ENCODE data around the gene SMYD3. TPM values are rescaled to one million over a fixed set of nuclear protein-coding genes. Genes with fewer than 3 reads are reported as not detected.

Gene SMYD3
- total RNA-seq, 1 donor from 2014 or later: 24.2 TPM

DNA sequence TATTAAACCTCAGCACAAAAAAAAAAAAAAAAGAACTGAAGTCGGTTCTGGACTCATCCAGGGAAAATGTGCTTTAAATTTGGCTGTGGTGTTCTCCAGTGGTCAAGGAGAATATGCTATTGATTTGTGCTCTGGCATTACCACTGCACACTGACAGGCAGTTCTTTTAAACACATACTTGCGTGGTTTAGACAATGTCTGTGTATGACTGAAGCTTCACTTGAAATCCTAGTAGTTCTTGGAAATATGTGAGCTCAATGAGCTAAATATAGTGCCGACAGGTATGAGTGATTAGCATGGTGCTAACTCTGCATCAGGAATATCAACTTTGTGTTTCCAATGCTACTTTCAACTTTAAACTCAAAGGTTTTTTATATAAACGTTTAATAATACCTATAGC, 415.6 kb downstream of the SMYD3 start:
- H3K27me3 Mint-ChIP-seq (ENCODE audit: low read depth): no peaks in the 10 kb centered on the region
- H3K36me3 Mint-ChIP-seq (ENCODE audit: low read depth): peaks cover 2% of the 10 kb centered on the region
- TF ChIP-seq, protein P1, sequence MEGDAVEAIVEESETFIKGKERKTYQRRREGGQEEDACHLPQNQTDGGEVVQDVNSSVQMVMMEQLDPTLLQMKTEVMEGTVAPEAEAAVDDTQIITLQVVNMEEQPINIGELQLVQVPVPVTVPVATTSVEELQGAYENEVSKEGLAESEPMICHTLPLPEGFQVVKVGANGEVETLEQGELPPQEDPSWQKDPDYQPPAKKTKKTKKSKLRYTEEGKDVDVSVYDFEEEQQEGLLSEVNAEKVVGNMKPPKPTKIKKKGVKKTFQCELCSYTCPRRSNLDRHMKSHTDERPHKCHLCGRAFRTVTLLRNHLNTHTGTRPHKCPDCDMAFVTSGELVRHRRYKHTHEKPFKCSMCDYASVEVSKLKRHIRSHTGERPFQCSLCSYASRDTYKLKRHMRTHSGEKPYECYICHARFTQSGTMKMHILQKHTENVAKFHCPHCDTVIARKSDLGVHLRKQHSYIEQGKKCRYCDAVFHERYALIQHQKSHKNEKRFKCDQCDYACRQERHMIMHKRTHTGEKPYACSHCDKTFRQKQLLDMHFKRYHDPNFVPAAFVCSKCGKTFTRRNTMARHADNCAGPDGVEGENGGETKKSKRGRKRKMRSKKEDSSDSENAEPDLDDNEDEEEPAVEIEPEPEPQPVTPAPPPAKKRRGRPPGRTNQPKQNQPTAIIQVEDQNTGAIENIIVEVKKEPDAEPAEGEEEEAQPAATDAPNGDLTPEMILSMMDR (conservative IDR thresholded peaks at IDR 0.05): no peak
- no peak overlapping the region for H3K4me3 Mint-ChIP-seq
- peaks cover 16% of the 10 kb centered on the region for H3K4me1 Mint-ChIP-seq
- H3K9me3 Mint-ChIP-seq: peaks cover 4% of the 10 kb centered on the region
- no peak for DNase-seq (ENCODE audit: low read depth, low spot score)
- H3K27ac Mint-ChIP-seq (ENCODE audit: unreplicated experiment): no peak overlapping the region

DNA sequence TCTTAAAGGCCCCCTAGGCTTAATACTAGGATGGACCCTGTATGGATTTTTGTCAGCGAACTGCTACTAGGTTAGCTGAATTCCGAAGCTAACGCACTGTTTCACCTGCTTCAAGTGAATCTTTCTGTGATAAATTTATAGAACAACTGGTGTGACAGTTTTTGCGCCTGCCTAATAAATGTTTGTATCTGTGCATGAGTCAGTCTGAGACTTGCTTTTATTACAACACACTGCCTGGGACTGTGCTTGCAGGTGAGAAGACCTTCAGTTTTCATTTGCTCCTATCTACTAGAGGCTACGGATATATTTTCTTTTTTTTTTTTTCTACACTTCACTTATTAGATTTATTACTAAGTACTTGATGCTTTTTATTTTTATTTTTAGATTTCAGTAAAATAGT, 420.9 kb downstream of the SMYD3 start:
- Mint-ChIP-seq H3K27me3 (ENCODE audit: low read depth) (no peaks in the 10 kb centered on the region), H3K4me3 (no peak overlapping the region), H3K4me1 (no peaks in the 10 kb centered on the region), H3K9me3 (peaks cover 2% of the 10 kb centered on the region), H3K27ac (ENCODE audit: unreplicated experiment) (no peak overlapping the region), H3K36me3 (ENCODE audit: low read depth) (peaks cover 10% of the 10 kb centered on the region)
- no peak for DNase-seq (ENCODE audit: low read depth, low spot score)
- TF ChIP-seq, protein P1 (conservative IDR thresholded peaks at IDR 0.05): no peak

DNA sequence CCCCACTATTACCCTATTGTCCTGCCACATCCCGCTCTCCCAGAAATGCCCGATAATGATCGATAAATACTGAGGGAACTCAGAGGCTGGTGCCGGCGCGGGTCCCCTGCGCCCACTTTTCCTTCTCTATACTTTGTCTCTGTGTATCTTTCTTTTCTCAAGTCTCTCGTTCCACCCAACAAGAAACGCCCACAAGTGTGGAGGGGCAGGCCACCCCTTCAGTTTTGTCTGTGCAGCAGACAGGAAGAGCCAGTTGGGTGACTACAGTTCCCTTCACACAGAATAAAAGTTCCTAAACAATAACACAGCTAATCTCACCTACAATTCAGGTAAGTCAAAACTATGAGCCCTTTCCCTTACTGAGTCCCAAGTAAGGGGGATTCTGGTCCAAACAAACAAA, 423.7 kb downstream of the SMYD3 start:
- Mint-ChIP-seq H3K9me3 (peaks cover 2% of the 10 kb centered on the region), H3K27me3 (ENCODE audit: low read depth) (no peaks in the 10 kb centered on the region), H3K4me3 (no peak overlapping the region), H3K36me3 (ENCODE audit: low read depth) (peaks cover 13% of the 10 kb centered on the region), H3K27ac (ENCODE audit: unreplicated experiment) (no peak overlapping the region), H3K4me1 (no peaks in the 10 kb centered on the region)
- no peak for DNase-seq (ENCODE audit: low read depth, low spot score)
- TF ChIP-seq, protein P1 (conservative IDR thresholded peaks at IDR 0.05): no peak

DNA sequence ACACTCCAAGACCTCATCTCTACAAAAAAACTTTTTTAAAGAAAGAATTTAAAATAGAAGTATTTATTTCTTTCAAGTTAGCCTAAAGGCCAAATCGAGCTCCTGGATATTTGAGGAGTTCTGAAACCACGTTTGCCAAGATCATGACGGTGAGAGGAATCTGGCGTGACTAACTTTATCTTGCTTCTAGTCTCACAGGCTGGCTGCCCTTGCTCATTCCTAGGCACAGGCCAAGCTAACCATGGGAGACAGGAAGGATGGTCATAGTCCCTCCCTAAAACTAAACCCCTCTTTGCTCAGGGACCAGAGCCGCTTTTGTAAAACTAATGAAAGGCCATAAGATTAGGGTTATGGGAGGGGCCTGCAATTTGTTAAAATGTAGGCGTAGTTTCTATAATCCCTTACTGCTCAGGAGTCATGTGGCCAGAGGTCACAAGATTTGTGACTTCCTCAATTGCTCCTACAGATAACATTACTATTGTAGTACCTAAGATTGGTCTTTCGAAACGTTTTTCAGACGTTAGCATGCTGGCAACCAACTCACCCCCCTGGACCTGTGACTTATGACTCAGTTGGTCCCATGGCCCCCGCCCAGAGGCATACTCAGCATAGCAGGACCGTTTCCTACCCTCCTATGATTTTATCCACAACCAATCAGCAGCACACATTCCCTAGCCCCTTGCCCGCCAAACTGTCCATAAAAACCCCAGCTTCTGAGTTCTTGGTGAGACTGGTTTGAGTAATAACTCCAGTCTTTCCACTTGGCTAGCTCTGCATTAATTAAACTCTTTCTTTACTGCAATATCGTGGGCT, 425.0 kb downstream of the SMYD3 start:
- Mint-ChIP-seq H3K27ac (ENCODE audit: unreplicated experiment) (no peak overlapping the region), H3K36me3 (ENCODE audit: low read depth) (peaks cover 13% of the 10 kb centered on the region), H3K4me1 (no peaks in the 10 kb centered on the region), H3K9me3 (peaks cover 2% of the 10 kb centered on the region), H3K27me3 (ENCODE audit: low read depth) (no peaks in the 10 kb centered on the region), H3K4me3 (no peak overlapping the region)
- no peak for DNase-seq (ENCODE audit: low read depth, low spot score)
- TF ChIP-seq, protein P1 (conservative IDR thresholded peaks at IDR 0.05): no peak

DNA sequence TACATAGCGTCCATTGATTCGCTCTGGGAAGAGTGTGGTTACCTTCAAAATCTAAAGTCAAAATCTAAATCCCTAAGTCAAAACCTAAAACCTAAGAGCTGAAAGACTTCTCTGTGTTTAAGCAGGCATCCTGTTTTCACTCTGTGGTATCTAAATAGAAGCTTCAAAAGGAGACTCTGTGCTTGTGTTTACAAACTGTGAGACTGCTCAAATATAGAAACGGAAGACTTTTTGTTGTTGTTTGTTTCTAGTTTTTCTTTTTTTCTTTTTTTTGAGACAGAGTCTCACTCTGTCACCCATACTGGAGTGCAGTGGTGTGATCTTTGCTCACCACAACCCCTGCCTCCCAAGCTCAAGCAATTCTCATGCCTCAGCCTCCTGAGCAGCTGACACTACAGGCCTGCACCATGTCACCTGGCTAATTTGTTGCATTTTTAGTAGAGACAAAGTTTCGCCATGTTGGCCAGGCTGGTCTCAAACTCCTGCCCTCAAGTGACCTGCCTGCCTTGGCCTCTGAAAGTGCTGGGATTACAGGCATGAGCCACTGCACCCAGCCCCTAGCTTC, 425.9 kb downstream of the SMYD3 start:
- no peaks in the 10 kb centered on the region for H3K4me1 Mint-ChIP-seq
- peaks cover 2% of the 10 kb centered on the region for H3K9me3 Mint-ChIP-seq
- H3K36me3 Mint-ChIP-seq (ENCODE audit: low read depth): peaks cover 13% of the 10 kb centered on the region
- no peak overlapping the region for H3K27ac Mint-ChIP-seq (ENCODE audit: unreplicated experiment)
- no peak for DNase-seq (ENCODE audit: low read depth, low spot score)
- H3K4me3 Mint-ChIP-seq: no peak overlapping the region
- TF ChIP-seq, protein P1 (conservative IDR thresholded peaks at IDR 0.05): no peak
- no peaks in the 10 kb centered on the region for H3K27me3 Mint-ChIP-seq (ENCODE audit: low read depth)
